ENCODE results near the gene NUDT3.
"Not testable (repeated sequence)": the region's sequence is repeated elsewhere in the genome, so short reads cannot be mapped to it uniquely, and the experiment has no call there.

The NUDT3 gene

DNA sequence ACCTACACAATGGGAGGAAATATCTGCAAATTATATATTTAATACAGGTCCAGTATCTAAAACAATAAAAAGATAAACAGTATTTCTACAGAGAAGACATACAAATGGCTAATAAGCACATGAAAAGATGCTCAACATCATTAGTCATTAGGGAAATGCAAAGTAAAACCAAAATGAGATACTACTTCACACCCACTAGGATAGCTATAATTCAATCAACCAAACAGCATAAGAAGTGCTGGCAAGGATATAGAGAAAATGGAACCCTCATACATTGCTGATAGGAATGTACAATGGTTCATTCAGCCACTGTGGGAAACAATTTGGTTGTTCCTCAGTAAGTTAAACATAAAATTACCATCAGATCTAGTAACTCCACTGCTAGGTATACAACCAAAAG is 48.7 kb downstream of the NUDT3 start:
- DNase-seq (ENCODE audit: low spot score): no peak

GRCh38 chr6:34342247-34342646 is 50.2 kb downstream of the NUDT3 start:
- DNase-seq (ENCODE audit: low spot score): no peak

DNA sequence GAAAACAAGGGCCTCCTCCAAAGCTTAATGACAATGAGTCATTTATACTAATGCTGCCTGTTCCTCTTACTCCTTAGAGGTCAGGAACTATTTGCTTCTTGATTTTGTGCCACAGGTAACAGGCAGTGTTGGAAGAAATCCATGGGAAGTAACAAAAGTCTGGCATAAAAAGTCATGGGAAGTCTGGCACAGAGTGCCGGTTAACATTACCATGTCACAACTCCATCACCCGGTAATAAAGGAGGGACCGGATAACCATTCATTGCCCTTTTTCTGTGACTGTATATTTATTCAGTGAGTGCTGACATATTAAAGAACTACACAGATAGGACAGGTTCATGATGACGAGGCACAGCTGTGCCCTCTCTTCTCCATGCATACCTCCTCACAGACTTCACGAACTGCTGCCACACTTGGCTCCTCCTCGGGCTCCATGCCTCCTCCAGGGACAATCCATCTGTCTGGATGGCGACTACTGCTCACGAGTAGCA is 50.9 kb downstream of the NUDT3 start:
- DNase-seq (ENCODE audit: low spot score): no peak

DNA sequence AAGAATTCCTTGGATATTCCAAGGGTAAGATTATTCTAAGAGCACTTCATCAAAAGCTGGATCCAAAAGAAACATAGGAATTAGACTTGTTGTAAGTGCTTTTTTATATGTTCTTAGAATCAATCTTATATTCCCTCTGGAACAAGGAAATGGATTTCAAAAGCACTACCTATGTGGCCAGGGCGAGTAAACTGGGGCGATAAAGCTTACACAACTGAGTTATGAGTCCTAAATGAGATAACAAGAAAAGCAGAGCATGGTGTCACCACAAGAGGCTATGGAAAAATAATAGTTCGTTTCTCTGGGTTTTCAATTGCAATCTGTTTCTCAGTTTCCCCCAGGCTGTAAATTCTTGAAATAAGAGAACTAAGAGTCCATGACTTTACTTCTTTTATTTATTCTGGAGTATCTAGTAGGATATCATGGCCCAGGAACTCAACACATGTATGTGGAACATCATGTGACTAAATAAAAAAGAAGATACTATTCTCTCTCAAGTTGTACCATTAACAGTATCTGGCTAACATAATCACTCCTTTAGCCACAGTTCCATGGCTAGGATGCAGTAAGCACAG is 51.5 kb downstream of the NUDT3 start:
- DNase-seq (ENCODE audit: low spot score): no peak

DNA sequence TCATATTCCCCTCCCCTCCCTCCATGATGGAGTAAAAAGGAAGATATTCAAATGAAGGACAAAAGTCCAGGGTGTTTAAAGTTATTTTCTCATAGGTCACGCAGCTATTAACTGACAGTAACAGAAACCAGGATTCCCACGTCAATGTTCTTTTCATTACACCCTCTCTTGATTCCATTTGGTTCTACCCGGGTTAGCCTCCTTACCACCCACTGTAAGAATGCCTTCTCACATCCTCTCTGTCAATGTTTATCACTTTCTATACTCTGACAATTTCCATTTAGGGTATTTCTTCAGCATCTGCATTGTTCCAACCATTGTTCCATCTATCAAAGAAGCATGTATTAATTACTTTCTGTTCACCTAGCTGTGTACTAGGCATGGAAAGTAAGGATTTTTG is 52.1 kb downstream of the NUDT3 start:
- no peak for DNase-seq (ENCODE audit: low spot score)

DNA sequence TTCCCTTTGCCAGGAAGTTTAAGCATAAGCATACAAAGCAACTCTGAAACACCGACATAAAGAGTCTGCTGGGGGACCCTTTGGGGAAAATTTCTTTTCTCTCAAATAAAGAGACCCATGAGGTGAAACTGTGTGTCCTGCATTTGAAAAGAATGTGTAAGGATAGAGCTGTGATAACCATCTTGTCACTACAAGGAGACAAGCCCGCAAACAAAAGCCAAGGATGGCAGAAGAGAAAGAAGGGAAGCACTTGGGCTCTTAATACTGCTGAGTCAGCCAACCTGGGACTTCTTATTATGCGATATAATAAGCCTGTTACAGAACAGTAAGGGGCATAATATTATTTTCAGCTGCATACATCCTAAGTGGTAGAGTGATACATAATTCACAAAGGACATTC is 52.5 kb downstream of the NUDT3 start:
- no peak for DNase-seq (ENCODE audit: low spot score)

GRCh38 chr6:34339432-34339831 is 53.0 kb downstream of the NUDT3 start:
- no peak for DNase-seq (ENCODE audit: low spot score)

DNA sequence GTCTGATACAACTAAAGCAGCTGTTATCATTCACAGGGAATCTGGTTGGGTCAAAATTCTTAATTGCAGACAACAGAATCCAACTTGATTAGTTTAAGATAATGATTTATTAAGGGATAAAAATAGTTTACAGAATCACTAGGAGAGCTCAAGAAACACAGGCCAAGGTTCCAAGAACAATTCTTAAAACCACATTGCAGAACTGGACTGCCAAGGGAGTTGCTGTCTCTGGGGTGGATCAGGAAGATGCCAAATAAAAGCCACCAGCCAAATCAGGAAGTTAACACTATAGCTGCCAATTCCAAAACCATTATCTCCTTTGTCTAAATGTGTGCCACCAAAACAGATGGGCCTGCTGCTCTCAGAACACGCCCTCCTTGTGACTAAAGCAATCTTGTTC is 53.7 kb downstream of the NUDT3 start:
- no peak for DNase-seq (ENCODE audit: low spot score)

- no peak for DNase-seq (ENCODE audit: low spot score)
These were observed 54.1 kb downstream of the NUDT3 start for GRCh38 chr6:34338377-34338776.

- DNase-seq (ENCODE audit: low spot score): no peak
These were observed 57.6 kb downstream of the NUDT3 start for GRCh38 chr6:34334796-34335416.

- no peak for DNase-seq (ENCODE audit: low spot score)
These were observed 58.6 kb downstream of the NUDT3 start for GRCh38 chr6:34333858-34334257.

DNA sequence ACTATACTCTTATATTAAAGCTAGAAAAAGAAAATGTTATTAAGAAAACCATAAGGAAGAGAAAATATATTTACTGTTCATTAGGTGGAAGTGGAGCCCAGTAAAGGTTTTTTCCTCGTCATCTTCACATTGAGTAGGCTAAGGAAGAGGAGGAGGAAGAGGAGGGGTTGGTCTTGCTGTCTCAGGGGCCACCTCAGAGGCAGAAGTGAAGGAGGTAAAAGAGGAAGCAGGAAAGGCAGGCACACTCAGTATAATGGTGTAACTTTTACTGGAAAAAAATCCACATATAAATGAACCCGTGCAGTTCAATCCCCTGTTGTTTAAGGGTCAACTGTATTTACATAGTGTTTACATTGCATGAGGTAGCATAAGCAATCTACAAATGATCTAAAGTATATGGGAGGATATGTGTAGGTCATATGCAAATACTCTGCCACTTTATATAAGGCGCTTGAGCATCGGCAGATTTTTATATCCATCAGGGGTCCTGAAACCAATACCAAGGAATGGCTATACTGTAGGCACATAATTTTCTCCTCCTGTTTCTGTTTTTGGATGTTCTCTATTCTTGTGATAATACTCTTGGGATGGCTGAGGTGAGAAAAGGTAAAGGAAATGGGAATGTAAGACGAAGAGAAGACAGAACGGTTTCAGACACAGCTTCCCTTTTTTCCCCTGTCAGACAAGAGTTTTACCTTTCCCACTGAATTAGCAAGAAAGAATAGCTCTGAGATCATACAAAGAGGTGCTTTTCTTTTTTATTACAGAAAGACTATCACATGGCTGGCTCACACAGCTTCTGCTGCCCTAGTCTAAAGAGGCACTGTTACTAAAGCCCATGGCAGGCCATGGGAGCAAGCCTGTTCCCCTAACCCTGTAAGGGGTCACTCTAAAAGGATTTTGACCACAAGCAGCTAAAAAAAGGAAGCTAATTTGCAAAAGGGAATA is 59.9 kb downstream of the NUDT3 start:
- DNase-seq (ENCODE audit: low spot score): no peak

DNA sequence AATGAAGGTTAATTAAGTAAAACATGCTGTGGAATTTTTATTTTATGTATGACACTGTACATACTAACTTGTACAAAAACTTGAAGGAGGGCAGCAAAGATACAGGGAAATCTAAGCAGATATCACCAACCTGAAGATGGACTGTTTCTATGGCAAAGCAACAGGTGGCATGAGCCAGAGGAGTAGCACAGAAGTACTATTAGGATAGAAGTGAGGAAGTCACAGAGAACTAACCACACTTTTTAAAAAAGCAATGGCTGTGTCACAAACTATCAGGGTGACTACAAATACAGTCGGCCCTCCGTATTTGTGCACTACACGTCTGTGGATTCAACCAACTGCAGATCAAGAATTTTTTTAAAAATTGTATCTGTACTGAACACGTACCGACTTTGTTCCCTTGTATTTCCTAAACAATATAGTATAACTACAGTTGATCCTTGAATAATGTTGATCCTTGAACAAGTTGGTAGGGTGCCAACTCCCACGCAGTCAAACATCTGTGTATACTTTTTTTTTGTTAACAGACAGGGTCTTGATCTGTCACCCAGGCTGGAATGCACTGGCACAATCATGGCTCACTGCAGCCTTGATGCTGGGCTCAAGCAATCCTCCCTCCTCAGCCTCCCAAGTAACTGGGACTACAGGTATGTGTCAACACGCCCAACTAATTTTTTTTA is 61.0 kb downstream of the NUDT3 start:
- no peak for DNase-seq (ENCODE audit: low spot score)

- DNase-seq (ENCODE audit: low spot score): not testable (repeated sequence)
These were observed 62.7 kb downstream of the NUDT3 start for GRCh38 chr6:34329814-34330213.

- DNase-seq (ENCODE audit: low spot score): no peak
These were observed 63.5 kb downstream of the NUDT3 start for GRCh38 chr6:34328969-34329368.

- not testable (repeated sequence) for DNase-seq (ENCODE audit: low spot score)
These were observed 64.9 kb downstream of the NUDT3 start for GRCh38 chr6:34327313-34328205.

DNA sequence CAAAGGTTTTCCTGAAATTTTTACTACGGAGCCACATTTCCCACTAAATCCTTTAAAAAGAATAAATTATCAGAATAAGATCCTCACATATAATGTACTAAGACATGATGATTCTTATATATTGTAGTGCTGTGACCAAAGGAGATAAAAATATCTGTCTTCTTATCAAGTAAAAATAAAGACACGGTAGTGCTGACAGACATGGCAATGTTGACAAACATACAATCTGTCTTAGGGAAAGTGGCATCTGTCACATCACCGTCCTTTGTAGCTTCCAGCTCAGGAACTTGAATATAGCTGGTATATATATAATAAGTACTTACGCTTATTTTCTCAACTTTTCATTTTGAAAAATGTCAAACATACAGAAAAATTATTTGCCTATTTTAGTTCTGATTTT is 66.8 kb downstream of the NUDT3 start:
- no peak for DNase-seq (ENCODE audit: low spot score)

- DNase-seq (ENCODE audit: low spot score): no peak
These were observed 67.6 kb downstream of the NUDT3 start for GRCh38 chr6:34324738-34325444.

DNA sequence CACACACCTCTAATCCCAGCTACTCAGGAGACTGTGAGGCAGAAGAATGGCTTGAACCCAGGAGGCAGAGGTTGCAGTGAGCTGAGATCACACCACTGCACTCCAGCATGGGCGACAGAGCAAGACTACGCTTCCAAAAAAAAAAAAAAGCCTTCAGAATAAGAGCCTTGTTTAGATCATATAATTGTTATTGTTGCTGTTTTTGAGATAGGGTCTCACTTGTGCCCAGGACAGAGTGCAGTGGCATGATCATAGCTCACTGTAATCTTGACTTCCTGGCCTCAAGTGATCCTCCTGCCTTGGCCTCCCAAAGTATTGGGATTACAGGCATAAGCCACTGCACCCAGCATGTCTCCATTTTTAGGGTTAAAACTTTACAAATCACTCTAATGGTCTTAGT is 68.2 kb downstream of the NUDT3 start:
- DNase-seq (ENCODE audit: low spot score): not testable (repeated sequence)

- DNase-seq (ENCODE audit: low spot score): no peak
These were observed 69.2 kb downstream of the NUDT3 start for GRCh38 chr6:34323300-34323699.

DNA sequence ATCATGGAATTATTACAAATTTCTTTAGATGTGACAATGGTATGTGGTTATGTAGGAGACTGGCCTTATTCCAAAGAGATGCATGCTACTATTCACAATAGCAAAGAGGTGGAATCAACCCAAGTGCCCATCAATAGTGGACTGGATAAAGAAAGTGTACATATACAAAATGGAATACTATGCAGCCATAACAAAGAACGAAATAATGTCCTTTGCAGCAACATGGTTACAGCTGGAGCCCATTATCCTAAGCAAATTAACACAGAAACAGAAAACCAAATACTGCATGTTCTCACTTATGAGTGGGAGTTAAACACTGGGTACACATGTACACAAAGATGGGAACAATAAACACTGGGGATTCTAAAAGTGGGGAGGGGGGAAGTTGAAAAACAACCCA is 69.7 kb downstream of the NUDT3 start:
- DNase-seq (ENCODE audit: low spot score): no peak
